Breast epithelium (tissue), 3 donors: ENCODE measurements around the gene TTYH3.

Experiments used
- POLR2A ChIP-seq: fragments of 450-650 bp; IDR thresholded peaks from one replicate; pipeline ENCODE4 v1.6.1; 2016; ENCODE audit warnings: antibody characterized with exemption, mild to moderate bottlenecking, moderate library complexity
- TF ChIP-seq, protein P1 (sequence below), 3 donors: fragments of 450-650 bp; IDR thresholded peaks; one replicate each; pipeline ENCODE4 v1.5.1; 2016 to 2017; ENCODE audit warnings: antibody characterized with exemption in 3 of 3, mild to moderate bottlenecking in 3 of 3, moderate library complexity in 3 of 3

GRCh38 chr7:2603044-2603965 is 28.5 kb upstream of the TTYH3 start:
- TF ChIP-seq, protein P1, sequence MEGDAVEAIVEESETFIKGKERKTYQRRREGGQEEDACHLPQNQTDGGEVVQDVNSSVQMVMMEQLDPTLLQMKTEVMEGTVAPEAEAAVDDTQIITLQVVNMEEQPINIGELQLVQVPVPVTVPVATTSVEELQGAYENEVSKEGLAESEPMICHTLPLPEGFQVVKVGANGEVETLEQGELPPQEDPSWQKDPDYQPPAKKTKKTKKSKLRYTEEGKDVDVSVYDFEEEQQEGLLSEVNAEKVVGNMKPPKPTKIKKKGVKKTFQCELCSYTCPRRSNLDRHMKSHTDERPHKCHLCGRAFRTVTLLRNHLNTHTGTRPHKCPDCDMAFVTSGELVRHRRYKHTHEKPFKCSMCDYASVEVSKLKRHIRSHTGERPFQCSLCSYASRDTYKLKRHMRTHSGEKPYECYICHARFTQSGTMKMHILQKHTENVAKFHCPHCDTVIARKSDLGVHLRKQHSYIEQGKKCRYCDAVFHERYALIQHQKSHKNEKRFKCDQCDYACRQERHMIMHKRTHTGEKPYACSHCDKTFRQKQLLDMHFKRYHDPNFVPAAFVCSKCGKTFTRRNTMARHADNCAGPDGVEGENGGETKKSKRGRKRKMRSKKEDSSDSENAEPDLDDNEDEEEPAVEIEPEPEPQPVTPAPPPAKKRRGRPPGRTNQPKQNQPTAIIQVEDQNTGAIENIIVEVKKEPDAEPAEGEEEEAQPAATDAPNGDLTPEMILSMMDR (IDR thresholded peaks at IDR 0.05), result no peak
- no peak for TF ChIP-seq POLR2A
